Neural progenitor cell (in vitro differentiated cells): Measurements from ENCODE around the gene UPP1. TPM values are rescaled to one million over a fixed set of nuclear protein-coding genes. Genes with fewer than 3 reads are reported as not detected.

Experiments used
- DNase-seq: peaks from one replicate; pipeline ENCODE4 v3.0.0-alpha.2; 2016; ENCODE audit warnings: low spot score
- H2AFZ ChIP-seq: fragments of 200-600 bp; sonication (generic); replicated peaks from 2 replicates; pipeline ENCODE4 v1.6.1; 2016; ENCODE audit warnings: antibody characterized with exemption
- H3F3A ChIP-seq: fragments of 200-600 bp; sonication (generic); 2 replicates; pipeline ENCODE4 v1.6.1; 2016; ENCODE audit warnings: antibody characterized with exemption, low read depth
- H3K27ac ChIP-seq: fragments of 200-600 bp; sonication (generic); 2 replicates; pipeline ENCODE4 v1.5.1; 2016; ENCODE audit warnings: mild to moderate bottlenecking
- H3K27me3 ChIP-seq: fragments of 200-600 bp; sonication (generic); 2 replicates; pipeline ENCODE4 v1.6.1; 2016; ENCODE audit warnings: mild to moderate bottlenecking, moderate library complexity
- H3K36me3 ChIP-seq: fragments of 200-600 bp; sonication (generic); 2 replicates; pipeline ENCODE4 v1.5.1; 2016
- H3K4me1 ChIP-seq: fragments of 200-600 bp; sonication (generic); 2 replicates; pipeline ENCODE4 v1.6.1; 2016; ENCODE audit warnings: mixed run types
- H3K4me2 ChIP-seq: fragments of 200-600 bp; sonication (generic); 2 replicates; pipeline ENCODE4 v1.6.1; 2016
- H3K4me3 ChIP-seq: fragments of 200-600 bp; sonication (generic); 2 replicates; pipeline ENCODE4 v1.5.1; 2016
- H3K79me2 ChIP-seq: fragments of 200-600 bp; sonication (generic); 2 replicates; pipeline ENCODE4 v1.6.1; 2016; ENCODE audit warnings: low read depth
- H3K9ac ChIP-seq: fragments of 200-600 bp; sonication (generic); 2 replicates; pipeline ENCODE4 v1.6.1; 2016
- H3K9me3 ChIP-seq: fragments of 200-600 bp; sonication (generic); 2 replicates; pipeline ENCODE4 v1.5.1; 2016; ENCODE audit warnings: low read depth
- H4K20me1 ChIP-seq: fragments of 200-600 bp; sonication (generic); 2 replicates; pipeline ENCODE4 v1.6.1; 2016; ENCODE audit warnings: low read depth
- H3K27ac Mint-ChIP-seq: 3 replicates; pipeline ENCODE4 v1.8.0; 2021; ENCODE audit warnings: mixed read lengths
- H3K27me3 Mint-ChIP-seq: 2 replicates; pipeline ENCODE4 v1.8.0; 2022; ENCODE audit warnings: low read depth, mild to moderate bottlenecking, inconsistent platforms, moderate library complexity, mixed read lengths; ENCODE audit not compliant: insufficient read depth
- H3K36me3 Mint-ChIP-seq: 3 replicates; pipeline ENCODE4 v1.8.0; 2021; ENCODE audit warnings: mixed read lengths
- H3K4me1 Mint-ChIP-seq: 3 replicates; pipeline ENCODE4 v1.8.0; 2021; ENCODE audit warnings: mixed read lengths
- H3K4me3 Mint-ChIP-seq: 3 replicates; pipeline ENCODE4 v1.8.0; 2021; ENCODE audit warnings: mild to moderate bottlenecking, moderate library complexity, mixed read lengths
- H3K9me3 Mint-ChIP-seq: 3 replicates; pipeline ENCODE4 v1.8.0; 2020; ENCODE audit warnings: mixed read lengths
- CTCF ChIP-seq: fragments of 200-600 bp; sonication (generic); IDR thresholded peaks from 2 replicates; pipeline ENCODE4 v1.5.1; 2017; ENCODE audit warnings: antibody characterized with exemption, mild to moderate bottlenecking
- EZH2 ChIP-seq: fragments of 200-600 bp; sonication (generic); IDR thresholded peaks from 2 replicates; pipeline ENCODE4 v1.6.1; 2017; ENCODE audit warnings: antibody characterized with exemption, mild to moderate bottlenecking, moderate library complexity
- EZH2phosphoT487 ChIP-seq: fragments of 200-600 bp; sonication (generic); IDR thresholded peaks from 2 replicates; pipeline ENCODE4 v1.6.1; 2017; ENCODE audit warnings: antibody characterized with exemption
- total RNA-seq: library from RNA; depleted of rRNA; stranded (reverse); fragments of >200 nt; gene quantifications from 2 replicates; pipeline ENCODE4 v1.2.3, GENCODE V29; 2015; ENCODE audit warnings: low replicate concordance

Gene UPP1
- total RNA-seq, 1 donor from 2014 or later = 11.2 TPM

GRCh38 chr7:48140001-48140681, 51.1 kb downstream of the UPP1 start:
- peaks cover 4% of the 10 kb centered on the region for H3K9me3 ChIP-seq
- H3K9ac ChIP-seq = no peak overlapping the region
- H4K20me1 ChIP-seq = no peaks in the 10 kb centered on the region
- H3K4me2 ChIP-seq = no peak overlapping the region
- no peak for DNase-seq
- no peak overlapping the region for H3K4me3 ChIP-seq
- no peaks in the 10 kb centered on the region for H3K36me3 ChIP-seq
- Mint-ChIP-seq H3K9me3 (peaks cover 36% of the 10 kb centered on the region), H3K36me3 (no peaks in the 10 kb centered on the region), H3K27me3 (no peaks in the 10 kb centered on the region), H3K4me3 (no peak overlapping the region), H3K4me1 (peaks cover 4% of the 10 kb centered on the region), H3K27ac (no peak overlapping the region)
- no peaks in the 10 kb centered on the region for H3F3A ChIP-seq
- TF ChIP-seq EZH2 (no peak), CTCF (no peak), EZH2phosphoT487 (no peak)
- no peaks in the 10 kb centered on the region for H3K4me1 ChIP-seq
- H3K79me2 ChIP-seq = no peaks in the 10 kb centered on the region
- no peaks in the 10 kb centered on the region for H3K27me3 ChIP-seq
- no peak overlapping the region for H3K27ac ChIP-seq
- H2AFZ ChIP-seq = no peak overlapping the region

GRCh38 chr7:48141521-48141920, 52.5 kb downstream of the UPP1 start:
- Histone ChIP-seq H3K9ac (no peak overlapping the region), H3K4me2 (no peak overlapping the region), H3K4me1 (no peaks in the 10 kb centered on the region), H3K9me3 (peaks cover under 1% of the 10 kb centered on the region), H4K20me1 (no peaks in the 10 kb centered on the region), H3K27ac (no peak overlapping the region), H3K27me3 (no peaks in the 10 kb centered on the region), H3K79me2 (no peaks in the 10 kb centered on the region), H3F3A (no peaks in the 10 kb centered on the region), H2AFZ (no peak overlapping the region), H3K4me3 (no peak overlapping the region), H3K36me3 (no peaks in the 10 kb centered on the region)
- Mint-ChIP-seq H3K27ac (no peak overlapping the region), H3K27me3 (no peaks in the 10 kb centered on the region), H3K9me3 (peaks cover 33% of the 10 kb centered on the region), H3K4me1 (peaks cover 6% of the 10 kb centered on the region), H3K36me3 (no peaks in the 10 kb centered on the region), H3K4me3 (no peak overlapping the region)
- no peak for DNase-seq
- TF ChIP-seq CTCF (no peak), EZH2 (no peak), EZH2phosphoT487 (no peak)

- no peaks in the 10 kb centered on the region for H3K79me2 ChIP-seq
- no peak for DNase-seq
- no peak overlapping the region for H3K4me2 ChIP-seq
- no peak overlapping the region for H3K27ac ChIP-seq
- no peak overlapping the region for H2AFZ ChIP-seq
- Mint-ChIP-seq H3K9me3 (peaks cover 28% of the 10 kb centered on the region), H3K27ac (no peak overlapping the region), H3K36me3 (no peaks in the 10 kb centered on the region), H3K4me3 (no peak overlapping the region), H3K27me3 (no peaks in the 10 kb centered on the region), H3K4me1 (peaks cover 25% of the 10 kb centered on the region)
- peaks cover 7% of the 10 kb centered on the region for H3K4me1 ChIP-seq
- H3K9ac ChIP-seq = no peak overlapping the region
- no peaks in the 10 kb centered on the region for H3K9me3 ChIP-seq
- no peaks in the 10 kb centered on the region for H3K36me3 ChIP-seq
- H3K27me3 ChIP-seq = no peaks in the 10 kb centered on the region
- no peak overlapping the region for H3K4me3 ChIP-seq
- no peaks in the 10 kb centered on the region for H4K20me1 ChIP-seq
- H3F3A ChIP-seq = no peaks in the 10 kb centered on the region
- TF ChIP-seq EZH2 = no peak
- no peak for TF ChIP-seq EZH2phosphoT487
- TF ChIP-seq CTCF = no peak
These were observed 55.3 kb downstream of the UPP1 start for GRCh38 chr7:48144291-48144768.
